ENCODE measurements around the gene CCDC127.

DNA sequence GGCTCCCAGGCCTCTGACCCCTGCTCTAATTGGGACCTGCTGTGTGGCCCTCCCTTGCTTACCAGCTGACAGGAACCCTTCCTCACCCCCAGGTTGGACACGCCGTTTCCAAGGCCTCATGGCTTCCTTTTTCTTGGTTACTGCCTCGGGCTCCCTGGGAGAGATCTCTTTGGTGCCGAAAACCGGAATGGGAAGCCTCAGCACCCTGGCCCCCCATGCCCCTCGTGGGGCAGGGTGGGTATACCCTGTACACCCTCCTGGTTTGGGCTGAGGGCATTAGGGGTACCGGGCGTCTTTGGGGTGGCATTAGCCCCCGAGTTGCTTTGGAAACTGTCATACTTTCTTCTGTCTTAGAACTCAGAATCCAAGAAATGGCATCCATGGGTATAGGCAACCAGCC, 36.8 kb downstream of the CCDC127 start:
- TF ChIP-seq, protein P1, sequence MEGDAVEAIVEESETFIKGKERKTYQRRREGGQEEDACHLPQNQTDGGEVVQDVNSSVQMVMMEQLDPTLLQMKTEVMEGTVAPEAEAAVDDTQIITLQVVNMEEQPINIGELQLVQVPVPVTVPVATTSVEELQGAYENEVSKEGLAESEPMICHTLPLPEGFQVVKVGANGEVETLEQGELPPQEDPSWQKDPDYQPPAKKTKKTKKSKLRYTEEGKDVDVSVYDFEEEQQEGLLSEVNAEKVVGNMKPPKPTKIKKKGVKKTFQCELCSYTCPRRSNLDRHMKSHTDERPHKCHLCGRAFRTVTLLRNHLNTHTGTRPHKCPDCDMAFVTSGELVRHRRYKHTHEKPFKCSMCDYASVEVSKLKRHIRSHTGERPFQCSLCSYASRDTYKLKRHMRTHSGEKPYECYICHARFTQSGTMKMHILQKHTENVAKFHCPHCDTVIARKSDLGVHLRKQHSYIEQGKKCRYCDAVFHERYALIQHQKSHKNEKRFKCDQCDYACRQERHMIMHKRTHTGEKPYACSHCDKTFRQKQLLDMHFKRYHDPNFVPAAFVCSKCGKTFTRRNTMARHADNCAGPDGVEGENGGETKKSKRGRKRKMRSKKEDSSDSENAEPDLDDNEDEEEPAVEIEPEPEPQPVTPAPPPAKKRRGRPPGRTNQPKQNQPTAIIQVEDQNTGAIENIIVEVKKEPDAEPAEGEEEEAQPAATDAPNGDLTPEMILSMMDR (IDR thresholded peaks at IDR 0.05), result no peak
- no peak for TF ChIP-seq EZH2 (IDR thresholded peaks at IDR 0.05)
- no peak for TF ChIP-seq EZH2phosphoT487 (IDR thresholded peaks at IDR 0.05)
